CD4-positive, alpha-beta T cell (primary cell): ENCODE measurements around the gene FMNL2. TPM values are rescaled to one million over a fixed set of nuclear protein-coding genes. Genes with fewer than 3 reads are reported as not detected.

Experiments used
- ATAC-seq: fragments of 200-7000 bp; cut with Tn5 transposase; one replicate; pipeline ENCODE4 v1.10.0; 2022; ENCODE audit warnings: mild to moderate bottlenecking; ENCODE audit not compliant: poor library complexity
- CTCF ChIA-PET: fragments of 350-600 bp; sonication (Branson Sonifier 250); formaldehyde crosslinking; loops from one replicate; lab custom pipeline; 2021; ENCODE audit warnings: antibody characterized with exemption, inconsistent platforms; lab: Charles Lee
- POLR2A ChIA-PET: fragments of 350-600 bp; sonication (Branson Sonifier 250); formaldehyde crosslinking; loops from one replicate; lab custom pipeline; 2021; ENCODE audit warnings: antibody characterized with exemption, inconsistent platforms; lab: Charles Lee
- DNase-seq, 14 experiments: peaks; one replicate each; pipeline ENCODE4 v3.0.0-alpha.2; 2013 to 2020; ENCODE audit warnings: mixed read lengths in 2 of 14
- H3K27ac ChIP-seq, 2 donors: one replicate each; pipeline versions ENCODE4 v1.5.1 to v1.7.0; 2013; ENCODE audit warnings: low read length in 2 of 2, low read depth in 1 of 2, mild to moderate bottlenecking in 1 of 2
- H3K27me3 ChIP-seq, 2 experiments: 1 replicate in 1 of 2; 2 replicates in 1 of 2; pipeline versions ENCODE4 v1.6.1 to v1.7.0; 2013; ENCODE audit warnings: low read length in 2 of 2, control low read depth in 1 of 2, mild to moderate bottlenecking in 1 of 2, moderate library complexity in 1 of 2; ENCODE audit not compliant: insufficient read depth in 2 of 2, control insufficient read depth in 1 of 2
- H3K36me3 ChIP-seq: one replicate; pipeline ENCODE4 v1.6.1; 2013; ENCODE audit warnings: low read length, control low read depth; ENCODE audit not compliant: insufficient read depth
- H3K4me1 ChIP-seq: one replicate; pipeline ENCODE4 v1.6.1; 2013; ENCODE audit warnings: low read length, control low read depth; ENCODE audit not compliant: insufficient read depth
- H3K4me3 ChIP-seq: one replicate; pipeline ENCODE4 v1.5.1; 2013; ENCODE audit warnings: mild to moderate bottlenecking, low read length, moderate library complexity
- H3K9me3 ChIP-seq, 2 experiments: 1 replicate in 1 of 2; 2 replicates in 1 of 2; pipeline versions ENCODE4 v1.6.1 to v1.7.0; 2013; ENCODE audit warnings: low read length in 2 of 2, mild to moderate bottlenecking in 2 of 2, control low read depth in 1 of 2, moderate library complexity in 1 of 2; ENCODE audit not compliant: control insufficient read depth in 1 of 2, insufficient read depth in 1 of 2
- H3K27ac Mint-ChIP-seq: one replicate; pipeline ENCODE4 v1.8.0; 2020; ENCODE audit warnings: mixed read lengths
- H3K27me3 Mint-ChIP-seq: one replicate; pipeline ENCODE4 v1.8.0; 2021; ENCODE audit warnings: mixed read lengths
- H3K36me3 Mint-ChIP-seq: one replicate; pipeline ENCODE4 v1.8.0; 2021; ENCODE audit warnings: low read depth, mixed read lengths
- H3K4me1 Mint-ChIP-seq: one replicate; pipeline ENCODE4 v1.8.0; 2021; ENCODE audit warnings: low read depth, mixed read lengths
- H3K4me3 Mint-ChIP-seq: one replicate; pipeline ENCODE4 v1.8.0; 2020; ENCODE audit warnings: mild to moderate bottlenecking, mixed read lengths
- H3K9me3 Mint-ChIP-seq: one replicate; pipeline ENCODE4 v1.8.0; 2020; ENCODE audit warnings: mixed read lengths
- intact Hi-C, 2 experiments: fragments of 100-400 bp; cut with DNase I in 1 of 2; cut with micrococcal nuclease in 1 of 2; formaldehyde crosslinking; loops; one replicate each; pipeline versions ENCODE4 v1.15.1 to v1.9.0; 2023 to 2025; cut with DNase I, micrococcal nuclease
- total RNA-seq, 174 experiments: library from RNA in 2 of 174; stranded (reverse) in 2 of 174; gene quantifications; one replicate each; pipeline ENCODE4 v1.2.3 and lab custom pipeline; 2021 to 2026
- TF ChIP-seq, protein P1 (sequence below): fragments of 200-600 bp; IDR thresholded peaks from one replicate; pipeline ENCODE4 v1.8.0; 2022; ENCODE audit warnings: antibody characterized with exemption, mild to moderate bottlenecking

FMNL2 gene
- total RNA-seq, 2 experiments from 2014 or later = 0.30 to 0.31 TPM

DNA sequence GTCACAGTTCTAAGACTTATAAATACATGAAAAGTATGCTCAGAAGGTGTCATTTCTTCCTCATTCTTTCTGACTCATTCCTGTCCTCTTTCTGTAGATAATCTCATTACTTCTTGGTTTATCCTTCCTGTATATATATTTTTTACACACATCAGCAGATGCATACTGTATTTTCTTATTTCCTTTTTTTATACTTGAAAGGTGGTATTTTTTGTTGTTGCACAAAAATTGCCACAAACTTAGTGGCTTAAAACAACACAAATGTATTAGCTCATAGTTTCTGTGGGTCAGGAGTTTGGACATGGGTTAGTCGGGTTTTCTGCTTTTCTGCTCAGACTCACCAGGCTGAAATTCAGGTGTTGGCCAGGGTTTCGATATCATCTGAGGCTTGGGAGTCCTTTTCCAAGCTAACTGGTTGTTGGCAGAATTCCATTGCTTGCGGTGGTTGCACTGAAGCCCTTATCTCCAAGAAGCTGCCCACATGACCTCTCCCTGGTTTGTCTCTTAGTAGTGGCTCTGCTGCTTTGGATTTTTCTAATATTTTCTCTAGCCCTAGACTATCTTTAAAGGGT, 162.6 kb downstream of the FMNL2 start:
- H3K4me1 ChIP-seq = no peaks in the 10 kb centered on the region
- POLR2A ChIA-PET = no interaction called here
- H3K27ac ChIP-seq = no peak overlapping the region
- intact Hi-C loops = no loop called here
- no peak overlapping the region for H3K4me3 ChIP-seq
- CTCF ChIA-PET = no interaction called here
- H3K27me3 ChIP-seq = peaks cover 0 to 3% of the 10 kb centered on the region in 2 experiments
- no peak for ATAC-seq
- no peaks in the 10 kb centered on the region for H3K9me3 ChIP-seq
- H3K27me3 Mint-ChIP-seq = peaks cover 29% of the 10 kb centered on the region
- no peaks in the 10 kb centered on the region for H3K4me1 Mint-ChIP-seq
- no peak overlapping the region for H3K27ac Mint-ChIP-seq
- no peaks in the 10 kb centered on the region for H3K9me3 Mint-ChIP-seq
- TF ChIP-seq, protein P1, sequence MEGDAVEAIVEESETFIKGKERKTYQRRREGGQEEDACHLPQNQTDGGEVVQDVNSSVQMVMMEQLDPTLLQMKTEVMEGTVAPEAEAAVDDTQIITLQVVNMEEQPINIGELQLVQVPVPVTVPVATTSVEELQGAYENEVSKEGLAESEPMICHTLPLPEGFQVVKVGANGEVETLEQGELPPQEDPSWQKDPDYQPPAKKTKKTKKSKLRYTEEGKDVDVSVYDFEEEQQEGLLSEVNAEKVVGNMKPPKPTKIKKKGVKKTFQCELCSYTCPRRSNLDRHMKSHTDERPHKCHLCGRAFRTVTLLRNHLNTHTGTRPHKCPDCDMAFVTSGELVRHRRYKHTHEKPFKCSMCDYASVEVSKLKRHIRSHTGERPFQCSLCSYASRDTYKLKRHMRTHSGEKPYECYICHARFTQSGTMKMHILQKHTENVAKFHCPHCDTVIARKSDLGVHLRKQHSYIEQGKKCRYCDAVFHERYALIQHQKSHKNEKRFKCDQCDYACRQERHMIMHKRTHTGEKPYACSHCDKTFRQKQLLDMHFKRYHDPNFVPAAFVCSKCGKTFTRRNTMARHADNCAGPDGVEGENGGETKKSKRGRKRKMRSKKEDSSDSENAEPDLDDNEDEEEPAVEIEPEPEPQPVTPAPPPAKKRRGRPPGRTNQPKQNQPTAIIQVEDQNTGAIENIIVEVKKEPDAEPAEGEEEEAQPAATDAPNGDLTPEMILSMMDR = no peak
- H3K36me3 ChIP-seq = no peaks in the 10 kb centered on the region
- peak in 1 of 14 experiments; percentile 10 for DNase-seq
- no peak overlapping the region for H3K4me3 Mint-ChIP-seq
- H3K36me3 Mint-ChIP-seq = no peaks in the 10 kb centered on the region

DNA sequence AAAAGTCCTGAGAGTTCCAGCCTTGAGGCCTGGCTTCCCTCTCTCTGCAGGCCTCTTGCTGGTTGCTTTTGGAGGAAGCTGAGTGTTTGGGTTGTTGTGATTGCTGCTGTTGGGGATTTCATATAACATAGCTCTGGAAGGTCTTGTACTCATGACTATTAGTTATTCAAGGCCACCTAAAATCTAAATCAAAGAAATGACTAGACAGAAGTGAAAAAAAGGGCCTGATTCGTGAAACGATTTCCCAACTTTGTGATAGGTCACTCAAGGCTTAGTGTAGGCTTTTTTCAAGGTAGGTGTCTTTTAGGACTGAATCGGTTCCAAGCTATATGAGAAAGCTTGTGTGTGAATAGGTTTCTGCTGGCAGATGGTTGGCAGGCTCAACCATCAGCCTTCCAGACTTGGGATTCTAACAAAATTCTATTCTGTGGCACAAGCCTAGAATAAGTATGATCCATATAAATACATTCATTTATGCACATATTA, 164.4 kb downstream of the FMNL2 start:
- H3K27me3 Mint-ChIP-seq = peaks cover 15% of the 10 kb centered on the region

DNA sequence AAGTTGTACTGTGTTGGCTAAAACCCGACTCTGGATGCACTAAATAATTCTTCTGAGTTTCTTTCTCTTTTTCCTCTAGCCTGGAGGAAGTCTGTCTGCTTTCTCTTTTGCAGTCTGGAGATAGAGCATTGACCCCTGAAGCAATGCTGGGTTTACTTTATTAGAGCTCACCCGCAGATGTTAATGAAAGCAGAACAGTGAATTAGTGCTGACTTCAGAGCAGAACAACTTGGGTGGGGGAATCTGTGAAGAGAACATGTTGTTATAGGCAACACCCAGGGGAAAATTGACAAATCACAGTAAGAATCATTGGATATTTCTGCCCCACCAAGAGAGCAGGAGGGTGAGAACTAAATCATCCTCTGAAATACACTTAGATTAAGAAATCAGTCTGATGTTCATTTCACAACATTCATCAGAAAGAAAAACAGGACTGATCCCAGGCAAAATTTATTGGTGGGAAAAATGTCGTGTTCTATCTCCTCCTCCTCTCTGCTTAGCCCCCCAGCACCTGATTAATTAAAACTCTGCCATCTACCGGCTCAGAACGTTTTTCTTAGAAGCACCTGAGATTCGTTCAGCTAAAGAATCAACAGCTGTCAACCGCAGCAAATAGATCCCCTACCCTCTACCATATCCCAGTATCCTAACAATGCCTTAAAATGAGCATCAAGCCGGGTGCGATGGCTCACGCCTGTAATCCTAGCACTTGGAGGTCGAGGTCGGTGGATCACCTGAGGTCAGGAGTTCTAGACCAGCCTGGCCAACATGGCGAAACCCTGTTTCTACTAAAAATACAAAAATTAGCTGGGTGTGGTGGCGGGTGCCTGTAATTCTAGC, 165.1 kb downstream of the FMNL2 start:
- ATAC-seq = no peak
- Histone ChIP-seq H3K4me1 (no peaks in the 10 kb centered on the region), H3K27me3 (no peaks in the 10 kb centered on the region), H3K36me3 (no peaks in the 10 kb centered on the region), H3K27ac (no peak overlapping the region), H3K9me3 (peaks cover 0 to 4% of the 10 kb centered on the region in 2 experiments), H3K4me3 (no peak overlapping the region)
- Mint-ChIP-seq H3K9me3 (no peaks in the 10 kb centered on the region), H3K4me1 (no peaks in the 10 kb centered on the region), H3K36me3 (no peaks in the 10 kb centered on the region), H3K4me3 (no peak overlapping the region), H3K27me3 (peaks cover 15% of the 10 kb centered on the region), H3K27ac (no peak overlapping the region)
- peak in 2 of 14 experiments; percentile 5 to 14 for DNase-seq
- TF ChIP-seq, protein P1 = no peak
- POLR2A ChIA-PET = no interaction called here
- CTCF ChIA-PET = no interaction called here
- intact Hi-C loops = no loop called here

More for the DNA sequence above, 164.4 kb downstream of the FMNL2 start:
- intact Hi-C loops = no loop called here
- no peaks in the 10 kb centered on the region for H3K36me3 ChIP-seq
- no peak for DNase-seq
- Mint-ChIP-seq H3K9me3 (no peaks in the 10 kb centered on the region), H3K27ac (no peak overlapping the region), H3K4me3 (no peak overlapping the region), H3K4me1 (no peaks in the 10 kb centered on the region), H3K36me3 (no peaks in the 10 kb centered on the region)
- H3K4me1 ChIP-seq = no peaks in the 10 kb centered on the region
- POLR2A ChIA-PET = no interaction called here
- H3K27ac ChIP-seq = no peak overlapping the region
- TF ChIP-seq, protein P1 = no peak
- peaks cover 0 to 4% of the 10 kb centered on the region in 2 experiments for H3K9me3 ChIP-seq
- no peak overlapping the region for H3K4me3 ChIP-seq
- CTCF ChIA-PET = no interaction called here
- no peak for ATAC-seq
- no peaks in the 10 kb centered on the region for H3K27me3 ChIP-seq
